ENCODE measurements around the gene RUNX2.

DNA sequence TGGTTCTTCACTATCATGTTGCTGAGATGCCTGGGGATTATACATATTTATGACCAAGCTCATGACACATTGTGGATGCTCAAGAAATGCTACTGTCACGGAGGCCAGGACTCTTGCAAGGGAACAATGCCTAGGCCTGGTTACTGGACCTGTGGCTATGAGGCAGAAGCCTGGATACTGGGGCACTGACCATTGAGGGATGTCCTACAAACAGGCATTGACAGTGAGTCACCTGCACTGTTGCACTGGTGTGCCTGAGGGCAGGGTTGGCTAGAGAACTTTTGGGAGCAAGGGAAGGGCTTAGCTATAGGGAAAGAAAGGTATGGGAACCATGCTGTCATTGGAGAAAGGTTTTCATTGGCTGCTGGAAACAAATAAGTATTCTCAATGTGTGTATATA, 362.7 kb downstream of the RUNX2 start:
- TF ChIP-seq CC2D1A (IDR thresholded peaks at IDR 0.05) = no peak
- no peak for TF ChIP-seq NR2C1 (IDR thresholded peaks at IDR 0.05)
- TF ChIP-seq NR2C1 (tag; IDR thresholded peaks at IDR 0.05) = no peak
- TF ChIP-seq MAFK (IDR thresholded peaks at IDR 0.05; ENCODE audit: low read length) = no peak
- TF ChIP-seq NFIC (IDR thresholded peaks at IDR 0.05) = no peak
- no peak for TF ChIP-seq U2AF1 (optimal IDR thresholded peaks at IDR 0.05; ENCODE audit: low read depth, low read length)
- TF ChIP-seq ATF1 (CRISPR knock-in tag; IDR thresholded peaks at IDR 0.05) = no peak
- no peak for TF ChIP-seq ATF1 (tag; IDR thresholded peaks at IDR 0.05)
- no peak for TF ChIP-seq SMAD4 (CRISPR knock-in tag; conservative IDR thresholded peaks at IDR 0.05)
- TF ChIP-seq YY1 (IDR thresholded peaks at IDR 0.05; ENCODE audit: borderline replicate concordance in 1 of 3, control insufficient read depth in 1 of 3, extremely low read depth in 1 of 3, insufficient read depth in 3 of 3, insufficient read length in 1 of 3, insufficient replicate concordance in 2 of 3, low read depth in 1 of 3, low read length in 2 of 3) = no peak
- no peak for TF ChIP-seq REST (IDR thresholded peaks at IDR 0.05; ENCODE audit: borderline replicate concordance)
- no peak for TF ChIP-seq REST (CRISPR knock-in tag; IDR thresholded peaks at IDR 0.05; ENCODE audit: low read depth)
- TF ChIP-seq ZNF584 (CRISPR knock-in tag; IDR thresholded peaks at IDR 0.05; ENCODE audit: low read depth) = no peak
- TF ChIP-seq, protein P1, sequence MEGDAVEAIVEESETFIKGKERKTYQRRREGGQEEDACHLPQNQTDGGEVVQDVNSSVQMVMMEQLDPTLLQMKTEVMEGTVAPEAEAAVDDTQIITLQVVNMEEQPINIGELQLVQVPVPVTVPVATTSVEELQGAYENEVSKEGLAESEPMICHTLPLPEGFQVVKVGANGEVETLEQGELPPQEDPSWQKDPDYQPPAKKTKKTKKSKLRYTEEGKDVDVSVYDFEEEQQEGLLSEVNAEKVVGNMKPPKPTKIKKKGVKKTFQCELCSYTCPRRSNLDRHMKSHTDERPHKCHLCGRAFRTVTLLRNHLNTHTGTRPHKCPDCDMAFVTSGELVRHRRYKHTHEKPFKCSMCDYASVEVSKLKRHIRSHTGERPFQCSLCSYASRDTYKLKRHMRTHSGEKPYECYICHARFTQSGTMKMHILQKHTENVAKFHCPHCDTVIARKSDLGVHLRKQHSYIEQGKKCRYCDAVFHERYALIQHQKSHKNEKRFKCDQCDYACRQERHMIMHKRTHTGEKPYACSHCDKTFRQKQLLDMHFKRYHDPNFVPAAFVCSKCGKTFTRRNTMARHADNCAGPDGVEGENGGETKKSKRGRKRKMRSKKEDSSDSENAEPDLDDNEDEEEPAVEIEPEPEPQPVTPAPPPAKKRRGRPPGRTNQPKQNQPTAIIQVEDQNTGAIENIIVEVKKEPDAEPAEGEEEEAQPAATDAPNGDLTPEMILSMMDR (IDR thresholded peaks at IDR 0.05 in 2 of 3, conservative IDR thresholded peaks at IDR 0.05 in 1 of 3; ENCODE audit: insufficient read depth in 2 of 3, low read depth in 1 of 3, low read length in 3 of 3) = no peak

Measured in K562 (cell line).